Cerebellar nuclear complex (tissue), 1 donor: ENCODE data around the gene RPIA.
"Not testable (repeated sequence)": the region's sequence is repeated elsewhere in the genome, so short reads cannot be mapped to it uniquely, and the experiment has no call there.

Experiments
- DNase-seq, 2 experiments: peaks; one replicate each; lab custom pipeline; 2025; lab: John Stamatoyannopoulos, UW

Gene RPIA

DNA sequence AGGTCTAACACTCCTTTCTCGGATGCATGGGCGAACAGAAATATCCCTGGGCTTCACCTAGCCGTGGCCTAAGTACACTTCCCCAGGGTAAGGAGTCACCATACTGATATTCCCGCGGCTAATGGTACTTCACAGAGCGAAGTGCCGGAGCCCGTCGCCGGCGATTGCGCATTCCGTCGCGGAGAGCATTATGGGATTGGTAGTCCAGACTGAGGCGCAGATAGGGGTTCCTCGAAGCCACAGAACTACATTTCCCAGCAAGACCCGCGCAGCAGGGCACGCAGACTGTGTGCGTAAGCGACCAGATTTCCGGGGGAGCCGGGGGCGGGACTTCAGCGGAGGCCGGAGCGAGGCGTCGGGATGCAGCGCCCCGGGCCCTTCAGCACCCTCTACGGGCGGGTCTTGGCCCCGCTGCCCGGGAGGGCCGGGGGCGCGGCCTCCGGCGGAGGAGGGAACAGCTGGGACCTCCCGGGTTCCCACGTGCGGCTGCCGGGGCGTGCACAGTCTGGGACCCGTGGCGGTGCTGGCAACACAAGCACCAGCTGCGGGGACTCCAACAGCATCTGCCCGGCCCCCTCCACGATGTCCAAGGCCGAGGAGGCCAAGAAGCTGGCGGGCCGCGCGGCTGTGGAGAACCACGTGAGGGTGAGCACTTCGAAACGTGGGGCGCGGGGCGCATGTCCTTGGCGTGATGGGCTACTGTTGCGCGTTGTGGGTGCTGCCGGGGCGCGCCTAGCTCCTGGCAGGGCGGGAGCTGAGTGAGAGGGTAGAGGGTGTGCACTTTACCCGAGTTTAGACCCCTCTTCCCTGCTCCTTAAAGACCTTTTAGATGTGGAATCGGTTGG, at the start of gene RPIA:
TSS of gene RPIA (plus strand) at position 335 of the 845 bp plus-strand sequence. CDS start at position 361, 26 bp downstream.
- peak; percentile 73 to 96 for DNase-seq

DNA sequence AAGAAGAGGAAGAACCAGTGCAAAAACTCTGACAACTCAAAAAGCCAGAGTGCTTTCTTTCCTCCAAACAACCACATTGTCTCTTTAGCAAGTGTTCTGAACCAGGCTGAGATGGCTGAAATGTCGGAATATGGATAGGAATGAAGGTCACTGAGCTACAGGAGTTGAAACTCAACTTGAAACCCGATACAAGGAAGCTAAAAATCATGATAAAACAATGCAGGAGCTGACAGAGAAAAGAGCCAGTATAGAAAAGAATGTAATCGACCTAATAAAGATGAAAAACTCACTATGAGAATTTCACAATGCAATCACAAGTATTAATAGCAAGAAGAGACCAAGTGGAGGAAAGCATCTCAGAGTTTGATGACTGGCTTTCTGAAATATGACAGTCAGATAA, 49.2 kb upstream of the RPIA start:
- no peak for DNase-seq

DNA sequence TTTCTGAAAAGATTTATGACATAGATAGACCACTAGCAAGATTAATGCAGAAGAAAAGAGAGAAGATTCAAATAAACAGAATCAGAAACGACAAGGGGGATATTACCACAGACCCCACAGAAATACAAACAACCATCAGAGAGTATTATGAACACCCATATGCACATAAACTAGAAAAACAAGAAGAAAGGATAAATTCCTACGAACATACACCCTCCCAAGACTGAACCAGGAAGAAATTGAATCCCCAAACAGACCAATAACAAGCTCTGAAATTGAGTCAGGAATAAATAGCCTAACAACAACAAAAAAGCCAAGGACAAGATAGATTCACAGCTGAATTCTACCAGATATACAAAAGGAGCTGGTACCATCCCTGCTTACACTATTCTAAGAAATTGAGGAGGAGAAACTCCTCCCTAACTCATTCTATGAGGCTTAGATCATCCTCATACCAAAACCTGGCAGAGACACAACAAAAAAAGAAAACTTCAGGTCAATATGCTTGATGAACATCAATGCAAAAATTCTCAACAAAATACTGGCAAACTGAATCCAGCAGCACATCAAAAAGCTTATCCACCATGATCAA, 46.1 kb upstream of the RPIA start:
- not testable (repeated sequence) for DNase-seq

DNA sequence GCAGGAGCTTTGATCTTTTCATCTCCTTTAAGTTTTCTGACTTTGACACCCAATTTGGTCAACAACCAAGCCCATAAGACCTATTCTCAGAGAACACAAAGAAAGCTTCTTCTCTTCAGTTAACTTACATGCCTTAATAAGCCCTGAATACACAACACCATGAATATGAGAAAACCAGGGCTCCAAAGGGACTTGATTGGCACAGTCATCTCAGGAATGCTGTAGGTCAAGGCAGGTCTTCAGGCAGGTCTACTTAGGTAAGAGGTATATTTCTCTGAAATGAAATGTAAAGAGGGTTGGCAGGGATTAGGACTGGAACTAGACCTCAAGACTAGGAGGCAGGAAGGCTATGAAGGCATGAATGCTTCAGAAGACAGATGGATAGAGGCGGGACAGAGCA, 39.8 kb upstream of the RPIA start:
- no peak for DNase-seq

DNA sequence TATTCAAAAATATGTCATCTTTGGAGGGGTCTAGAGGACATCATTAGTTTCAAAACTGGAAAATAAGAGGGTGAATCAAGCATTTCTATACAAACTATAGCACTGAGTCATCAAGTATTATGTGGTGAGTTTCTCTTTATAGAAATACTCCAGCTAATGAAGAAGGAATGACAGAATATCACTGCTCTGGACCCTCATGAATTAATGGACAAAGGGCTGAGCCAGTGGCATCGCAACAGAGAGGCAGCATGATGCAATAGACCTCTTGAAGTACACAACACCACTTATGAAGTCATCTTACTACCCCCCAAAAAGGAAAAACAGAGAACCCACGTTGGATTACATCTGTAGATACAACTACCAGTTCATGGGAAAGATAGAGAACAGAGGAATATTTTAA, 36.8 kb upstream of the RPIA start:
- no peak for DNase-seq

DNA sequence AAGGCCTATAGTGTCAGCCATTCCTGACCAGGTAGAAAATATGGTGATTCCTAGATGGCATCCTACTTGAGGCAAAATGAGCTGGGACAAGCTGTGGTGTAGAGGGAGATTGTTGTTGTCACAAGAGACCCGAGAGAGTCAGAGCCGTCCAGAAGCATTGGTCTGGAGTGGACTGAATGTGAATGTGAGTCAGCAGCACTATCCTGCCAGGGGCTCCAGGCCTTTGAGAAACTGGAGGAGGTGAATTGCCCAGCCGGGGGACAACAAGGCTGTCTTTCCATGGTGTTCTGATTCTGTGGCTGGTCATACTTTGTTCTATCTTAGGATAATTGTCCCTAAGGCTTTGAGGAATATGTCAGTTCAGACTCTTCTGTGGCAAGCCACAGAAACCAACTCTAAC, 34.8 kb upstream of the RPIA start:
- DNase-seq = no peak

DNA sequence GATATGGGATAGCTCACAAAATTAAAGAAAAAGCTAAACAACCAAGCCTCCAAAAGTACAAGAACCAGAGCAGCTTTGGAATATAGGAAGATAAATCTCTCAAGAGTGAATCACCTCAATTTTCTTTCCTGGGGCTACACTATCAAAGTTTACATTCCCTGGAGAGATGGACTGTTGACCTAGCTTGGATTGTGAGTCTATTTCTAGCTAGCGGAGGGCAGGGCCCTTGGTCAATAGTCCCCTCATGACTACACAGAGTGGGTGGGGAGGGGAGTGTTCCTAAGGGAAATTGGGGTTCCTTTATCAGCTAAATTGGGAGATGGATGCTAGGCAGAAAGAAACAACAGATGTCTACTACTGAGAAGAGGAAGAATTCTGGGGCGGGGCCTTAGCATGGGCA, 34.3 kb upstream of the RPIA start:
- no peak for DNase-seq

DNA sequence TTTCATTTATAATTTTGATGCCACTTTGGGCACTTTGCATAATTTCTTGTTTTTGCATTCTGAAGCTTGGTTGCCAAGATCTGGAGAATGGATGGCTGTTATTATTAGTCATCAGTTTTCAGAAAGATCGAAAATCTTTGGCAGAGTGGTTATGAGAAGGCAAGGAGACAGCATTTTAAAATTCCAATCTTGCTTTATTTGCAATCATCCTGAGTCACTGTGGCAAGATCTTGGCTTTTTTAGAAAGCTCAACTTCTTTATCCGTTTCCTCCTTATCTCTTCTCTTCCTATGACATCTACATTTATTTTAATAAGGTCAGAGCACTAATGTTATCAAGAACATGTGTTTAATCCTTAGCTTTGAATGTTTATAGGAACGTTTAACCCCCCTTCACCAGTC, 33.1 kb upstream of the RPIA start:
- DNase-seq = no peak

DNA sequence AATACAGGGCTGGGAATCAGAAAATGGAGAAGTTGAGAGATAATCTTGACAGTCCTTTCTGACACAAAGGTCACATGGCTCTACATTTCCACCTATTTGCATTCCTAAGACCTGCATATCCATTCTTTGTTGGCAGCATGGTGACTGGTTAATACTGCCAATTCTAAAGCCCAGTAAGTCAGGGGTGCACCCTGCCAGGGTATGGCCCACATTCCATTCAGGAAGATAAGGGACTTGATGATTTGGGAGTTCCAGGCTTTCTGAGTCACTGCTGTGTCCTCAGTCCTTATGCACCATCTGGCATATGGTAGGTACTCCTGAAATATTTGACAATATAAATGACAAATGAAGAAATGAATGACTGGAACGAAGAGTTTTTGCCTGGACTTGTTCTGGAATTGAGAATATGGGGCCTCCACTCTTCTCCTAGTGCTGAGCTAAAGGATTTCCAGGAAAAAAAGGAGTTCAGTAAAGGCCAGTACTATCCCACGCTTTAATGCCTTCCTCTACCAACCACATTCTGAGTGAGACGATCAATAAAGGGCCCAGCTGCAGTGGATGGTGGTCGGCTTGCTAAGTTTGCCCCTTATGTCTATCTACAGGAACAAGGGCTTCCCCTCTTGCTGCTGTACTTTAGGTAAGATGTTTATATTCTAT, 32.5 kb upstream of the RPIA start:
- DNase-seq = no peak

DNA sequence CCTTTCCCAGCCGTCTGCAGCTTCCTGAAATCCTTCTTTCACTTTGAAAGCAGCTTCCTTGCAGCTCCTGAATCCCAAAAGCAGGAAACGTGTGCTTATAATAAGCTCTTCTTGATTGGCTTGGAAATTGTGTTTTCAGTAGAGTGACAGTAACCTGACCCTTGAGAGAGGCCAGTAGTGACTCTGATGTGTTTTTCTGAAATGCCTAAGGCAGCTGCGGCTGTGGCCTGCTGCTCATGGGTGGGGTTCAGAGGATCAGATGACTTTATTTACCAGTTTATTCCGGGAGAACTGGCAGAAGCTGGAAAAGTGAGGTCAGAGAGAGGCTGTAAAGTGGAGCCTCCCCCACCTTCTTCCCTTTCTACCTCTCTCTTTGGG, 31.9 kb upstream of the RPIA start:
- DNase-seq = no peak

DNA sequence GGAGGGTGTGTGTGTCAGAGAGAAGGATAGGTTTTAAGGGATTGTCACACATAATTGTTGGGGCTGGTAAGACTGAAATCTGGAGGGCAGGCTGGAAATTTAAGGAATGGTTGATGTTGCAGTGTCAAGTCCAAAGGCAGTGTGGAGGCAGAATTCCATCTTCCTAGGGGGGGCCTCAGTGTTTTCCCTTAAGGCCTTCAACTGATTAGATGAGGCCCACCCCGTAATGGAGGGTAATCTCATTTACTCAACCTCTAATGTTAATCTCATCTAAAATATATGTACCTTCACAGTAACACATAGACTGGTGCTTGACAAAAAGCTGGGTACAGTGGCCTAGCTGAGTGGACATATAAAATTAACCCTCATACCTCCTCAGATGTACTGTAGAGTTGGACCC, 30.9 kb upstream of the RPIA start:
- DNase-seq = no peak

DNA sequence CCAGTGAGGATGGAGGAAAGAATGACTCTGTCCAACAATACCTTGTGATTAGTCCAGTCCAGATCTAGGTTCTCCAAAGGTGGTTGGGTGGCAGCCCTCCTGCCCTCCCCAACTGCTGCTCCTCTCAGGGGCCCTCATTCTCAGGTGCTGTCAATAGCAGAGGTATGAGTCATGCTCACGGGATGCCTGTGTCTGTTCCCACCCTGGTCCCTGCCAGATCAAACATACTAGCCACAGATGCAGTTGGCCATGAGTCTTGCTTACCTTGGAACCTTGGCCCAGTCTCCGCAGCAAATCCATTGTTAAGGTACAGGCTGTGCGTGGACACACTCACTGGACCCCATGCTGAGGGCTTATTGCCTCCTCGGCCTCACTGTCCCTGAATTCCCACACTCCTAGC, 24.9 kb upstream of the RPIA start:
- DNase-seq = no peak

DNA sequence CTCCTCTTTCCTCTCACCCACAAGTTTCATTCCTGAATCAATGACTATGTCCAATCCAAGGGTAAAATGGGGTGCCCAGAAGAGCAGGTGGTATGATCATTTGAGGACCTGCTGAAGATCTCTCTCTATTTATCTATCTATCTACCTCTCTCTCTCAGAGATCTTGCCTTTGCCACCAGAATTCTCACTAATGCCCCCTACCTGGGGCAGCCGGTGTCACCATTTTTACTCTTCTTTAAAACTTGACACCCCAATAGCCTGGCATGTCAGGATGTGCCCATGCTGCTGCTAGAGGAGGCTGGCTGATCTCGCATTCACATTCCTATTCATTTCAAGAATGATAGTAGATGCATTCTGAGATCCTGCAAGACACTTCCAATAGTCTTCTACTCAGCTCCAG, 24.3 kb upstream of the RPIA start:
- no peak for DNase-seq

DNA sequence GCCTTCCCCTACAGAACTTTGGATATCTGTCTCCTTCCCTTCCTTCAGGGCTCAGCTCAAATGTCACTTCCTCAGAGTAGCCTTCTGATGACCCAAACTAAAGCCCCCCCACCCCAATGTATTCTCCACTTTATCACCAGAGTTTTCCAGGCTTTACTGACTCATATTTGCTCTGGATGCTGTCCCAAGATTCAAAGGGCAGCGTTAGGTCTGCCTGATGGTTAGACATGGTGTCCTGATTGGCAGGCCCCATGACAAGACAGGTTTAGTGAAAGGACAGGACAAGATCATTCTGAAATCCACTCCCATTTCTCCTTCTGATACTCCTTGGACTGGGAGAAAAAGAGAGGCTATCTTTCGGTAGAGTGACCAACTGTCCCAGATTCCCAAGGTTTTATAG, 22.6 kb upstream of the RPIA start:
- no peak for DNase-seq

DNA sequence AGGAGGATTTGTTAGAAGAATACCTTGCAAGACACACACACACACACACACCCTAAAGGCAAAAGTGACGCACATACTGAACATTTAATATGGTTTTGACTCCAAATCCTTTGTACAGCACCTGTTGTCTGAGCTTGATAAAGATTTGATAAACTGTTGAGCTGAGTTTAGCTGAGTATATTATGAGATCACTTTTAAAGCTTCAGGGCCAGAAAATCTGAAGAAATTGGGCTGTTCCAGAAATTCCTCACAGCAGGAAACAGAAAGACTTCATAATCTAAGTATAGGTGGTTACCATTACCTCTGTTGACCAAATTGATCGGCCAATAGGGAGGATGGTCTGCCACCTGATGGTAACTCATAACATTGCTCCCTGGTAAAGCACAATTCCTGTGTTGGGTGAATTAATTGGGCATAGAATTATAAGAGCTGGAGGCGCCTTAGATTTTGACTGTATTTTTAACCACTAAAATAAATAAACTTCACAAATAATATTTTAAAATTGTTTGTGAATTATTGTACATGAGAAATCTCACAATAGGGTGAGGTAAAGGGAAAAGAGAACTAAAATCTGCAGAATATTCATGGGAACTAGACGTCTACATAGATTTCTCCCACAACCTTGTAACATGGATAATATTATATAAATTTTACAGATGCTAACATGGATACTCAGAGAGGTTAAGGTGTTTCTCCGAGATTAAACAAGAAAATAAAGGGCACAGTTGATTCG, 21.8 kb upstream of the RPIA start:
- DNase-seq = no peak

DNA sequence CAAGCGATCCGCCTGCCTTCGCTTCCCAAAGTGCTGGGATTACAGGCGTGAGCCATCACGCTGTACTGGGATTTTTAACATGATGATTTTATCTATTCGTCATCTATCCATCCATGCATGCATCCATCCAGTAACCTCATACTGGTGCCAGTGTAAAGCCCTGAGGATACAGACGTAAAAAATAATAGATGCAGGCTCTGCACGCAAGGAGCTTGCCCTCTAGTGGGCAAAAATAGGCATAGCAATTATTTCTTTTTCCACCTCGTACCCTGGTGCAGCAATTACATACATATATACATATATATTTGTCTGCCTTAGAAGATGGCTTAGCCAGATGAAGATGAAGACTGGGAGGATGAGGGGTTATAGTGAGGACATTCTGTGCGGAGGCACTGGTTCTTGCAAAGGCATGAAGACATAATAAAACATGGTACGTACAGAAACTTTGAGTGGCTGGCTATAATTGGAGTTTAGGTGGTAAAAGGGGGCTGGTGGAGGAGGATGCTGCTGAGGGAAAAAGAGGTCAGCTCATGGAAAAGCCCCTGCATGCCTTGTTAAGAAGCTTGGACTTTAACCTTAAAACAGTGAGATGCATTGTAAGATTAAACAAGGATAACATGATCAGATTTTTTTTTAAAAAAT, 19.6 kb upstream of the RPIA start:
- DNase-seq = peak in 1 of 2 experiments; percentile 6

DNA sequence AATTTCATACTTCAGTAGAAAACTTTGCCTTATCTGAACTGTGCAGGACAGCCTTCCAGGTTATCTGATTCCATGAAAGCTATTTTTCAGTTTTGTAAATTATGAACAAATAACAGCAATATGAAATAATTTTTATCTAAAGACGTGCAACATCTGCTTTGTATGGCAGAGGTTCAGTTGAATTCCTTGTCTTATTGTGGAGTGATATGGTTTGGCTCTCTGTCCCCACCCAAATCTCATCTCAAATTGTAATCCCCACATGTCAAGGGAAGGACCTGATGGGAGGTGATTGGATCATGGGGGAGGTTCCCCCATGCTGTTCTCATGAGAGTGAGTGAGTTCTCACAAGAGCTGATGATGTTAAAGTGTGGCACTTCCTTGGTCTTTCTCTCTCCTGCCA, 18.1 kb upstream of the RPIA start:
- no peak for DNase-seq

DNA sequence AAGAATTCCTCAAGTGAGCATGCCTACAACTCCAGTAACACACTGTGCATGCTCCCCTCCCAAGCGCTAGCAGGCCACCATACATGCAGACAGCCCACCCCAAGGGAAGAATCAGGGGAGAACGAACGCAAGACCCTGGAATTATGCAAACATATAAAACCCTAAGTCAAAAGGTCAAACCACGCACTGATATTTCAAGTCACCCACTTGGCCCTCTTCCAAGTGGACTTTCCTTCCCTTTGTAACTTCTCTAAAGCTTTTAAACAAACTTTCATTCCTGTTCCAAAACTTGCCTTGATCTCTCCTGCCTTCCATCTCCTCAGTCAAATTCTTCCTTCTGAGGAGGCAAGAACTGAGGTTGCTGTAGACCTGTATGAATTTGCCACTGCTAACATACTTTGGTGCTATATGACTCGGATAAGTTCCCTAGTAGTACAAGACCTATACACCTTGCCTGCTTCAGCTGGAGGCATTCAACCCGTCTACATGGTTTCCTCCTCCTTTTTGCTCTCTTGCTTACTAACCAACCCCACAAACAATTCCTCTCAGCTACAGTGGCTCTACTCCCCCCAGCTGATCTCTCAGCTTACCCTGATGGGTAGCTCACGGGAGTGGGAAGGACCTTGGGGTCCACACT, 11.1 kb upstream of the RPIA start:
- no peak for DNase-seq

DNA sequence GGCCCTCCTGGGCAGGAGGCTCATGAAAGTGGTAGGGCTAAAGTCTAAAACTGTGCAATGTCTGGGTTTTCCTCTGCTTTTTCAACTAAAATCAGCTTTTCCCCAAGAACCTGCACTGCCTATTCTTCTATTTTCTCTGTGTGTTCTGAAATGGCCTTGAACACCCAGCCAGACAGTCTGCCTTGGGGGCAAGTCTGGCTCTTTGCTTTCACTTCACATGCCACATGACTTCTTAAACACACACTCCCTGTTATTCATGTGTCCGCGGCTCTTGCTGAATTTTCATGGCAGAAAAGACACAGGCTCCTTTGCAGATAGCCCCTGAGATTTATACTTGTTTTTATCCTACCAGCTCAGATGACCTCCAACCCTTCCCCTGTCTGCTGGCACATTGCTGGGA, 10.6 kb upstream of the RPIA start:
- DNase-seq = no peak

DNA sequence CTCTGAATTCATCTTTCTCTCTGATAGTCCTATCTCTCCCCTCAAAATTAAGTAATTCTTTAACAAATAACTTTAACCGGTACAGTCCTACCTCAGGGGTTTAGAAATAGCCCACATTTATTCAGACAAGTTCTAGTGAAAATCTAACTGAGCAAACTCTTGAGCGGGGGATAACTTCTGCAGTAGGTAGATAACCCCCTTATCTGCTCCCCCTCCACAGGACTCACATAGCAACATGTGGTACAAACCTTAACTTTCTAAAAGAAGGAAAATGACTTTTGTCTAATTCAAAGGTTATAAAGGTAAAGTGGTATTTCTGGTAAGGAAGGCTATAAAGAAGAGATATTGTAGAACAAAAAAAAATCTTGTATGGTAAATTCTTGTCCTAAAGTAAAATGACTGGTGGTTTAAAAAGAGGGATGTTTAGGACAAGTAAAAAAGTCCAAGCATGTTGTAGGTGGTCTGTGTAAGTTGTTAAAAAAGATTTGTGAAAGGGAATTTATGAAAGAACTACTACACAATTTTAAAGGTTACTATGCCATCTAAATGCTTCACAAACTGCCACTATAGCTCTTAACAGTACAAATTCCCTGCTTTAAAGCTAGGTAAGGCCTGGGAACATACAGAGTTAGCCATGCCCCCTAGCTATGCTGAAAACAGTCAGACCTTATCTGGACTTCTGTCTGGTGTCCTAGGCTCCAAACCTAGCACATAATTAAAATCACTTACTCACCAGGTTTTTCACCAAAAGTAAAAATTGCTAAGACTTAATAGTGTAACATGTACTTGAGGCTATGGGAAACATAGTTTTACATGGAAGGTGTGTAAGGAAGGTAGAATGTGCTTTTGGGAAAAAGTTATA, 8.1 kb upstream of the RPIA start:
- no peak for DNase-seq

DNA sequence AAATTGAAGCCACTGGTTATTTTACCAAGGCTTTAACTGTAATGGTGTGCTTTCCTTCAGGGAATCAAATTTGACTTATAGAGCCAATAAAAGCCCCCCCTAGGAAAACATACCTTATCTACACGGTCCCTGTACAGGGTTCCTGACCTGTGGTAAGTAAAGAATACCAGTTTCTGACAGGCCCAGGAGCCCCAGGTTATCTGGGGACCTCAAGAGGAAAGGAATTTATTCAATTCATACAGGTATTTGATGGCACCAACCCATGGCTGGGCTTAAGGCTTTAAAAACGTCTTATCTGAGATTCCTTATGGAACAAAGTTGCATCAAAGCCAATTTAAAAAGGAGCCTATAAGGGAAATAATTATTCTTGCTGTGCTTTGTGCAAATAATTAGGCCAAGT, 7.0 kb upstream of the RPIA start:
- no peak for DNase-seq
